ENCODE data around the gene DNAH8. TPM values are rescaled to one million over a fixed set of nuclear protein-coding genes. Genes with fewer than 3 reads are reported as not detected.
A peak's percentile ranks its signal among the peaks of the same experiment; 100 is the strongest.

Gene DNAH8
- total RNA-seq, 1 experiment from 2014 or later, result 0.15 TPM

- TF ChIP-seq EZH2phosphoT487 (IDR thresholded peaks at IDR 0.05; ENCODE audit: borderline replicate concordance, low read length) (no peak), CTCF (conservative IDR thresholded peaks at IDR 0.05; ENCODE audit: low read depth, low read length) (peak; percentile 72)
- ATAC-seq, result no peak
- Histone ChIP-seq H3K36me3 (ENCODE audit: low read depth, low read length) (no peaks in the 10 kb centered on the region; the same call in 1 of the 2 replicates), H3K79me2 (ENCODE audit: low read length) (no peaks in the 10 kb centered on the region), H3K4me1 (ENCODE audit: insufficient read depth, low read length) (no peaks in the 10 kb centered on the region), H4K20me1 (ENCODE audit: low read length) (no peaks in the 10 kb centered on the region), H3K9ac (ENCODE audit: low read length) (no peak overlapping the region), H3K27me3 (ENCODE audit: low read length) (peaks cover 81% of the 10 kb centered on the region), H3K9me3 (ENCODE audit: low read length) (no peaks in the 10 kb centered on the region), H3K4me3 (ENCODE audit: low read length) (no peak overlapping the region), H3F3A (ENCODE audit: low read length, unreplicated experiment) (no peaks in the 10 kb centered on the region), H3K9me2 (replicated peaks; ENCODE audit: low read length) (no peaks in the 10 kb centered on the region), H2AFZ (ENCODE audit: low read length) (no peak overlapping the region), H3K27ac (ENCODE audit: low read length) (no peak overlapping the region), H3K4me2 (ENCODE audit: low read length) (no peak overlapping the region)
- POLR2A ChIA-PET (ENCODE audit: unreplicated experiment), result no interaction called here
- BruUV-seq (replicated peaks), result no TSS peak
- CTCF ChIA-PET, result no interaction called here
- peak; percentile 36 for DNase-seq
- intact Hi-C loops (cut with micrococcal nuclease), result no loop called here
Measured at GRCh38 chr6:38997128-38997761, 282.1 kb downstream of the DNAH8 start.

- Histone ChIP-seq H4K20me1 (ENCODE audit: low read length) (no peaks in the 10 kb centered on the region), H3K9me3 (ENCODE audit: low read length) (no peaks in the 10 kb centered on the region), H3K9ac (ENCODE audit: low read length) (no peak overlapping the region), H3K9me2 (replicated peaks; ENCODE audit: low read length) (no peaks in the 10 kb centered on the region), H3K4me3 (ENCODE audit: low read length) (no peak overlapping the region), H3K27me3 (ENCODE audit: low read length) (peaks cover 79% of the 10 kb centered on the region), H3K4me2 (ENCODE audit: low read length) (no peak overlapping the region), H3K4me1 (ENCODE audit: insufficient read depth, low read length) (no peaks in the 10 kb centered on the region), H3K27ac (ENCODE audit: low read length) (no peak overlapping the region), H3K79me2 (ENCODE audit: low read length) (no peaks in the 10 kb centered on the region), H3F3A (ENCODE audit: low read length, unreplicated experiment) (no peaks in the 10 kb centered on the region), H2AFZ (ENCODE audit: low read length) (no peak overlapping the region), H3K36me3 (ENCODE audit: low read depth, low read length) (no peaks in the 10 kb centered on the region)
- DNase-seq, result peak; percentile 25
- intact Hi-C loops (cut with micrococcal nuclease), result no loop called here
- ChIA-PET CTCF (no interaction called here), POLR2A (ENCODE audit: unreplicated experiment) (no interaction called here)
- no TSS peak for BruUV-seq (replicated peaks)
- ATAC-seq, result no peak
- no peak for TF ChIP-seq EZH2phosphoT487 (IDR thresholded peaks at IDR 0.05; ENCODE audit: borderline replicate concordance, low read length)
- no peak for TF ChIP-seq EZH2 (IDR thresholded peaks at IDR 0.05; ENCODE audit: low read length, unreplicated experiment)
- TF ChIP-seq CTCF (conservative IDR thresholded peaks at IDR 0.05; ENCODE audit: low read depth, low read length), result peak; percentile 47; the same call in 1 of the 2 replicates
Measured at GRCh38 chr6:39003072-39003471, 288.0 kb downstream of the DNAH8 start.

- H4K20me1 ChIP-seq (ENCODE audit: low read length), result no peaks in the 10 kb centered on the region
- no peaks in the 10 kb centered on the region for H3K9me2 ChIP-seq (replicated peaks; ENCODE audit: low read length)
- BruUV-seq (replicated peaks), result no TSS peak
- no peaks in the 10 kb centered on the region for H3K79me2 ChIP-seq (ENCODE audit: low read length)
- no peak overlapping the region for H2AFZ ChIP-seq (ENCODE audit: low read length)
- no peaks in the 10 kb centered on the region for H3K36me3 ChIP-seq (ENCODE audit: low read depth, low read length)
- H3K9me3 ChIP-seq (ENCODE audit: low read length), result no peaks in the 10 kb centered on the region
- ChIA-PET CTCF (no interaction called here), POLR2A (ENCODE audit: unreplicated experiment) (no interaction called here)
- ATAC-seq (no peak), DNase-seq (no peak)
- H3K4me1 ChIP-seq (ENCODE audit: insufficient read depth, low read length), result no peaks in the 10 kb centered on the region
- intact Hi-C loops (cut with micrococcal nuclease), result no loop called here
- peaks cover 79% of the 10 kb centered on the region for H3K27me3 ChIP-seq (ENCODE audit: low read length)
- H3K4me3 ChIP-seq (ENCODE audit: low read length), result no peak overlapping the region
- no peak overlapping the region for H3K27ac ChIP-seq (ENCODE audit: low read length)
- H3K9ac ChIP-seq (ENCODE audit: low read length), result no peak overlapping the region
- no peak overlapping the region for H3K4me2 ChIP-seq (ENCODE audit: low read length)
- TF ChIP-seq EZH2phosphoT487 (IDR thresholded peaks at IDR 0.05; ENCODE audit: borderline replicate concordance, low read length), result no peak
- TF ChIP-seq EZH2 (IDR thresholded peaks at IDR 0.05; ENCODE audit: low read length, unreplicated experiment), result no peak
- TF ChIP-seq CTCF (conservative IDR thresholded peaks at IDR 0.05; ENCODE audit: low read depth, low read length), result no peak
- H3F3A ChIP-seq (ENCODE audit: low read length, unreplicated experiment), result no peaks in the 10 kb centered on the region
Measured at GRCh38 chr6:39003492-39003891, 288.4 kb downstream of the DNAH8 start.
